Stimulated activated CD8-positive, alpha-beta memory T cell treated with anti-CD3 and anti-CD28 coated beads, Interleukin-15, amount 100 ng/mL, for 24 hours (primary cell): ENCODE results near the gene WDR87.
"Not testable (repeated sequence)": the region's sequence is repeated elsewhere in the genome, so short reads cannot be mapped to it uniquely, and the experiment has no call there.

ENCODE experiments used
- DNase-seq: peaks from one replicate; pipeline ENCODE4 v3.0.0-alpha.2; 2020; ENCODE audit warnings: low read depth

WDR87 gene

GRCh38 chr19:37877147-37877546 lies 29.2 kb downstream of the WDR87 start:
- DNase-seq, result no peak

GRCh38 chr19:37876032-37876431 lies 30.4 kb downstream of the WDR87 start:
- DNase-seq, result no peak

DNA sequence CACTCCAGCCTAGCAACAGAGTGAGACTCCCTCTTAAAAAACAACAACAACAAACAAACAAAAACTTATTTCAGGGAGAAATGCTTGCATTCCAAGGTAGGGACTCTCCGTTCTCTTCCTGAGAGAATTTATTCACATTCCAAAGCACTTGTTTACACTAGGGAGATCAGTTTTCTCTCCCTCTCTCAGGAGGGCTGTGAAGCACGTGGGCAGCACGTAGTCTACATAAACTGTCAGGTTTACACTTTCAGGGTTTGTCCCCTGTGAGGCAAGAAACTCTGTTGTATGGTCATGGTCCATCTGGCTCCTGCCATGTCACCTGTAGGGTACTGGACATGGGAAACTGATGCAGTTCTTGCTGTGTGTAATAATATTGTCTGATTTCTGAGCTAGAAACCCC lies 31.6 kb downstream of the WDR87 start:
- DNase-seq, result no peak

DNA sequence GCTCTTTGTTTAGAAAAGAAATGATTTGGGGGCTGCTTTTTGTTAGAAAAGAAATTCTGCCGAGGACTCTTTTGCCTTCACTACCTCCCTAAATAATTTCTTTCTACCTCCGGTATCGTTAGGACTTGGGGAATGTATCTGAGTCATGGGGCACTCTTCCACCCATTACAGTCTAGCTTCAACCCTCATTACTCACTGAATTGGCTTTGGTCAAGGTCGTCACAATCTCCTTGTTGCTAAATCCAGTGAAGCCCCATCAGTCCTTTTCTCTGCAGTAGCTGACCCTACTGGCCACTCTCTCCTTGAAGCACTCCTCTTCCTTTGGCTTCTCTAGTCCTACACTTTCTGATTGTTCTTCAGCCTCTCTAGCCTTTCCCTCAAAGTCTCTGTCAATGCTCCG lies 34.0 kb downstream of the WDR87 start:
- DNase-seq, result no peak

GRCh38 chr19:37869766-37870340 lies 36.5 kb downstream of the WDR87 start:
- DNase-seq, result no peak

DNA sequence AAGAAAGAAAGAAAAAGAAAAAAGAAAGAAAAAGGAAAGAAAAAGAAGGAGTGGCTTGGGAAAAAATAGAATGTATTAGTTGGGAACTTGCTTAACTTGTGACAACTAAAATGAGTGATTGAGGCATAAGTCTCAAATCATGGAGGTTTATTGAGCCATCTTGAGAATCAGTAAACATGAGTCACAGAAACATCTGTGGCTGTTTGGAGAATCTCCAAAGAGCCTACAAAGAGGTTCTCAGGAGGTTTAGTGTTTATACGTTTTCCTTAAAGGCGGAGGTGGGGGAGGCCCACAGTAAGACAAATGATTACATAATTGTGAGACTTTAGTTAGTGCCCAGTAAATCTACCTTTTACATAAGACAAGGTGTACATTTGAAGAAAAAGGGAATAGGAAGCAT lies 38.6 kb downstream of the WDR87 start:
- DNase-seq, result no peak

DNA sequence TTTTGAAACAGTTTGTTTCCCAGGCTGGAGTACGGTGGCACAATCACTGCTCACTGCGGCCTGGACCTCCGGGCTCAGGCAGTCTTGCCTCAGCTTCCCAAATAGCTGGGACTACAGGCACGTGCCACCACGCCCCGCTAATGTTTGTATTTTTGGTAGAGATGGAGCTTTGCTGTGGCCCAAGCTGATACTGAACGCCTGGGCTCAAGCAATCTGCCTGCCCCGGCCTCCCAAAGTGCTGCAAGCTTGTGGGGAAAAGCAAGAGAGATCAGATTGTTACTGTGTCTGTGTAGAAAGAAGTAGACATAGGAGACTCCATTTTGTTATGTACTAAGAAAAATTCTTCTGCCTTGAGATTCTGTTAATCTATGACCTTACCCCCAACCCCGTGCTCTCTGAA lies 40.5 kb downstream of the WDR87 start:
- DNase-seq, result not testable (repeated sequence)

DNA sequence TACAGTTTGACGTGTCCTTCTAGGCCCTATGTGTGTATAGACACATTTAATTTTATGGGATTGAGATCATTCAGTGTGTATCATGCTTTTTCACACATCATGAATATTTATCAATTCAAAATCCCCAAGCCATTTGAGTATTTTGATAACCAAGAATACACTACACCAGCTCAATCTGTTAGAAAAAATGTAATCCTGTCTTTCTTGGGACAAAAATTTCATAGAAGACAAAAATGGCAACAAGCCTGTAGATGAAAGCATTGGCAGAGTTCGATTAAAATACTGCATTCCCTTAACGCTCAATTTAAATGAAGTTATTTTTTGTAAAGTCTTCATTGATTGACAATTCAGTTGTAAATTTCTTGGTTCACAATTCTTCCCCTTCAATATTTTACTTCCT lies 41.9 kb downstream of the WDR87 start:
- DNase-seq, result no peak

DNA sequence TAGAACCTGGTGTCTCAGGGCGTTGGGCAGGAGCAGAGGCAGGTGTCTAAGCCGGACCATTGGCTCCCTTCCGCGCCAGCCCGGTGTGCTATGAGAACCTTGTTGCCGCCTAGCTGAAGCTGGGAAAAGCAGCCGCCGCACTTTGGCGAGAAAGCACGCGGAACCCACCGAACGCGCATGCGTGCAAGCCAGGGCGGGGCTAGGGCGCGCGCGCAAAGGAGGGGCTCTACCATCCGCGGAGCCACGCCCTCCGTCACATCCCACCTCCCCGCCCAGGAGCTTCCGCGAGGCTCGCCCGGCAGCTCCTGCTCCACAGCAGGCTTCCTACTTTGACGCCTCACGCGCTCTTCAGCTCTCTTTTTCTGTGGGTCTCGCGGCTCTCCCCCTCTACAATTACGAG lies 51.3 kb downstream of the WDR87 start:
- peak; percentile 3 for DNase-seq

DNA sequence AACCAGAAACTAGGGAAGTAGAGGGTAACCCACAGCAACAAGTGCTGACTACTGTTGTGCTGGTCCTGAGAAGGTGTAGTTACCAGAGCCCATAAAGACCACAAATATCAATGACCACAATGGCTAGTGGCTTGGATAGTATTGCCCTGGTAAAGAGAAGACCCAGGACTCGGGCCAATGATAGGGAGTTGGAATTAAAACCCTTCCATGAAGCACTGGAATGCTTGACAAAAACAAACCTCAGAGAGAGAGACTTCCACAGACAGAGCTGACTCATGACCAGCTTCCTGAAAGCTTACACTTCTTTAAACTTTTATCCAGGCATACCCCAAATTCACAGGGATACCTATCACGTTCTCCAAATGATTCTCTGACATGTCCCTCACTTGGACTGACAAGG lies 60.5 kb downstream of the WDR87 start:
- DNase-seq, result no peak
